Esophagus squamous epithelium (tissue), 5 donors: ENCODE data around the gene TEAD1. TPM values are rescaled to one million over a fixed set of nuclear protein-coding genes. Genes with fewer than 3 reads are reported as not detected.

Experiments
- DNase-seq: peaks from one replicate; lab custom pipeline; 2025; lab: John Stamatoyannopoulos, UW
- H3K27ac ChIP-seq, 4 donors: fragments of 200-600 bp; sonication (generic); one replicate each; pipeline ENCODE4 v1.5.1; 2016 to 2019; ENCODE audit warnings: mild to moderate bottlenecking in 1 of 4
- H3K27me3 ChIP-seq, 4 donors: fragments of 200-600 bp; sonication (generic); 1 replicate in 3 of 4; 2 replicates in 1 of 4; pipeline versions ENCODE4 v1.5.1 to v1.6.0; 2017 to 2021; ENCODE audit warnings: antibody characterized with exemption in 1 of 4
- H3K36me3 ChIP-seq, 3 donors: fragments of 200-600 bp; sonication (generic); one replicate each; pipeline ENCODE4 v1.5.1; 2016 to 2019
- H3K4me1 ChIP-seq, 3 donors: fragments of 200-600 bp; sonication (generic); one replicate each; pipeline ENCODE4 v1.5.1; 2017 to 2019
- H3K4me3 ChIP-seq, 4 donors: fragments of 200-600 bp; sonication (generic); 1 replicate in 3 of 4; 2 replicates in 1 of 4; pipeline ENCODE4 v1.5.1; 2016 to 2019; ENCODE audit warnings: mild to moderate bottlenecking in 2 of 4, moderate library complexity in 1 of 4
- H3K9me3 ChIP-seq, 3 donors: fragments of 200-600 bp; sonication (generic); one replicate each; pipeline ENCODE4 v1.5.1; 2016 to 2019
- POLR2A ChIP-seq, 4 donors: fragments of 450-650 bp; IDR thresholded peaks; one replicate each; pipeline ENCODE4 v1.6.1; 2017; ENCODE audit warnings: antibody characterized with exemption in 4 of 4, mild to moderate bottlenecking in 4 of 4, moderate library complexity in 3 of 4
- WGBS, 2 donors: methylation state at CpG; one replicate each; pipeline ENCODE4 v1.1.5; 2018; 5-methylcytosine and 5-hydroxymethylcytosine counted together
- intact Hi-C: fragments of 100-400 bp; cut with DNase I; formaldehyde crosslinking; loops from one replicate; pipeline ENCODE4 v1.15.0; 2022
- total RNA-seq, 4 donors: library from RNA; depleted of rRNA; stranded (reverse); fragments of >200 nt; gene quantifications; one replicate each; pipeline ENCODE4 v1.1.0, GENCODE V29; 2016
- TF ChIP-seq, protein P1 (sequence below), 6 experiments: fragments of 450-650 bp in 4 of 6; fragments of 200-600 bp in 2 of 6; sonication (generic) in 2 of 6; IDR thresholded peaks; one replicate each; pipeline ENCODE4 v1.5.1; 2016 to 2019; ENCODE audit warnings: antibody characterized with exemption in 6 of 6, mild to moderate bottlenecking in 4 of 6, moderate library complexity in 4 of 6
- donor health status: DM: yes; HTN: yes; CAD: no.

Gene TEAD1
- total RNA-seq, 4 donors from 2014 or later, result 33.3 to 75.2 (median 49.8) TPM

- intact Hi-C loops, result no loop called here
- TF ChIP-seq, protein P1, sequence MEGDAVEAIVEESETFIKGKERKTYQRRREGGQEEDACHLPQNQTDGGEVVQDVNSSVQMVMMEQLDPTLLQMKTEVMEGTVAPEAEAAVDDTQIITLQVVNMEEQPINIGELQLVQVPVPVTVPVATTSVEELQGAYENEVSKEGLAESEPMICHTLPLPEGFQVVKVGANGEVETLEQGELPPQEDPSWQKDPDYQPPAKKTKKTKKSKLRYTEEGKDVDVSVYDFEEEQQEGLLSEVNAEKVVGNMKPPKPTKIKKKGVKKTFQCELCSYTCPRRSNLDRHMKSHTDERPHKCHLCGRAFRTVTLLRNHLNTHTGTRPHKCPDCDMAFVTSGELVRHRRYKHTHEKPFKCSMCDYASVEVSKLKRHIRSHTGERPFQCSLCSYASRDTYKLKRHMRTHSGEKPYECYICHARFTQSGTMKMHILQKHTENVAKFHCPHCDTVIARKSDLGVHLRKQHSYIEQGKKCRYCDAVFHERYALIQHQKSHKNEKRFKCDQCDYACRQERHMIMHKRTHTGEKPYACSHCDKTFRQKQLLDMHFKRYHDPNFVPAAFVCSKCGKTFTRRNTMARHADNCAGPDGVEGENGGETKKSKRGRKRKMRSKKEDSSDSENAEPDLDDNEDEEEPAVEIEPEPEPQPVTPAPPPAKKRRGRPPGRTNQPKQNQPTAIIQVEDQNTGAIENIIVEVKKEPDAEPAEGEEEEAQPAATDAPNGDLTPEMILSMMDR (IDR thresholded peaks at IDR 0.05), result no peak
- no peak for TF ChIP-seq POLR2A (IDR thresholded peaks at IDR 0.05)
- 69 to 72% methylated on average over 2 of the region's 2 CpGs for whole genome bisulfite sequencing, 2 donors
- peak overlapping the region in 3 of 4 donors; percentile 25 to 67 (median 63) for H3K27ac ChIP-seq
- DNase-seq, result no peak
- H3K4me1 ChIP-seq, result peaks cover 7 to 39% (median 21%) of the 10 kb centered on the region in 3 donors
- peaks cover 0 to 3% (median 0%) of the 10 kb centered on the region in 3 donors for H3K36me3 ChIP-seq
- no peaks in the 10 kb centered on the region for H3K9me3 ChIP-seq
- no peaks in the 10 kb centered on the region for H3K27me3 ChIP-seq
- H3K4me3 ChIP-seq, result no peak overlapping the region
Measured at GRCh38 chr11:12771875-12772274, 97.7 kb downstream of the TEAD1 start.

DNA sequence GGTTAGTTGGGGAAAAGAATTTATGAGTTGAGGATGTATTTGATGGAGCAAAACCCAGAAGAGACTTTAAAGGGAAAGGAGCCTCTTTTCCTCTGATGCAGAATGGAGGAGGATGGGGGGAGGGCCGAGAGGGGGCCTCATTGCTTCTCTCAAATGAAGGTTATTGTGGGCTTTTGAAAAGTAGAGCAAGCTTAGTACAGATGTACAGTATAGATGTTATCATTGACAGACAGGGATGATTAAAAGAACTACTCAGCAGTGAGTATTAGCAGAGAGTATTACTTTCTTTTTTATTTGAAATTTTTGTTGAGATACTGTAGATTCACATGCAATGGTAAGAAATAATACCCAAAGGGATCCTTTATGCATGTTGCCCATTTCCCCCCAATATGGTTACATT lies 98.1 kb downstream of the TEAD1 start:
- H3K4me1 ChIP-seq, result peaks cover 7 to 39% (median 21%) of the 10 kb centered on the region in 3 donors
- H3K27ac ChIP-seq, result no peak overlapping the region
- no peak for DNase-seq
- no peaks in the 10 kb centered on the region for H3K36me3 ChIP-seq
- no peaks in the 10 kb centered on the region for H3K9me3 ChIP-seq
- no peak overlapping the region for H3K4me3 ChIP-seq
- no peaks in the 10 kb centered on the region for H3K27me3 ChIP-seq
- intact Hi-C loops, result no loop called here
- no peak for TF ChIP-seq POLR2A (IDR thresholded peaks at IDR 0.05)
- TF ChIP-seq, protein P1 (IDR thresholded peaks at IDR 0.05), result no peak
- 59 to 86% methylated on average over 1 of the region's 1 CpG for WGBS, 2 donors

DNA sequence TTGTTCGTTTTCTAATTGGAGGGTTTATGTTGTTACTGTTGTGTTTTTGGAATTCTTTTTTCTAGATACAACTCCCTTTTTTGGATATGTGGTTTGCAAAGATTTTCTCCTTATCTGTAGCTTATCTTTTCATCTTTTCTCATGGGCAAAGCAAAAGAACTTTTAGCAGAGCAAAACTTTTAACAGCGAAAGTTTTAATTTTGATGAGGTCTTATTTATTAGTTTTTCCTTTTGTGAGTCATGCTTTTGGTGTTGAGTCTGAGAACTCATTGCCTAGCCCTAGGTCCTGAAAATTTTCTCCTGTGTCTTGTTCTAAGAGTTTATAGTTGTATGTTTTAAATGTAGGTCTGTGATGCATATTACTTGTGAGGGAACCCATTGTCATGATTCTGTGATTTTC lies 99.4 kb downstream of the TEAD1 start:
- intact Hi-C loops, result no loop called here
- 74 to 78% methylated on average over 2 of the region's 2 CpGs for WGBS, 2 donors
- Histone ChIP-seq H3K27me3 (no peaks in the 10 kb centered on the region), H3K36me3 (no peaks in the 10 kb centered on the region), H3K4me1 (peaks cover 7 to 47% (median 21%) of the 10 kb centered on the region in 3 donors), H3K9me3 (no peaks in the 10 kb centered on the region), H3K4me3 (no peak overlapping the region), H3K27ac (no peak overlapping the region)
- no peak for TF ChIP-seq POLR2A (IDR thresholded peaks at IDR 0.05)
- TF ChIP-seq, protein P1 (IDR thresholded peaks at IDR 0.05), result no peak
- no peak for DNase-seq

GRCh38 chr11:12775955-12776354 lies 101.7 kb downstream of the TEAD1 start:
- no peak for DNase-seq
- intact Hi-C loops, result no loop called here
- no peak for TF ChIP-seq POLR2A (IDR thresholded peaks at IDR 0.05)
- TF ChIP-seq, protein P1 (IDR thresholded peaks at IDR 0.05), result no peak
- Histone ChIP-seq H3K4me1 (peaks cover 7 to 30% (median 10%) of the 10 kb centered on the region in 3 donors), H3K9me3 (no peaks in the 10 kb centered on the region), H3K27me3 (no peaks in the 10 kb centered on the region), H3K27ac (no peak overlapping the region), H3K36me3 (no peaks in the 10 kb centered on the region), H3K4me3 (no peak overlapping the region)
- WGBS, 2 donors, result 92 to 97% methylated on average over 10 of the region's 10 CpGs

DNA sequence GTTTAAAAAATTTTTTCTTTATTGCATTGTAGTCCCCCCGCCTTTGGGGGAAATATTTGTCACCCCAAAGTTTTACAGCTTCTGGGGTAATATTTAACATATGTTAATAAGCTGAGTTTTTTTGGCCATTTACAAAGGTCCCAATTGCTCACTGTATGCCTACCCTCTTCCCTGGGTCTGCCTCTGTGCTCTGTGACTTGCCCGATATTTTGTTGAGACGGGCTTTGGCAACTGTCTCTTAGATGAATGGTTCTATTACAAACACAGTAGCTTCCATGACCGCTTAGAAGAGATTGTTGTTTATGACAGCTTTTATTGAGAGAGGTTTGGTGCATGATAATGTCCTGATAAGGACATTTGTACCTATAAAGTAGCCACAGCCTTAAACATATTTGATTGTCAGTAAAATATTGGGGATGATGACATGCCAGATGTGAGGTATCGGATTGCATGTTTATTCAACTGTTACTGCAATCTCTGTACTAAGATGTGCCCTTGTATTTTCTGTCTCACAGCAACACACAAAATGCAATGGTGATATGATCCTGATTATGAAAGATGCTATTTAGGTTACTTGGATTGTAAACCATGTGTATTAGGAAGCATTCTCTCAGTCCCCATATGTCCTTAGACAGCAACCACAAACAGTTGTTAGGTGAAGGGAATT lies 103.1 kb downstream of the TEAD1 start:
- Histone ChIP-seq H3K9me3 (no peaks in the 10 kb centered on the region), H3K4me3 (no peak overlapping the region), H3K27ac (peak overlapping the region in 3 of 4 donors; percentile 2 to 38 (median 14)), H3K4me1 (peaks cover 0 to 16% (median 0%) of the 10 kb centered on the region in 3 donors), H3K27me3 (no peaks in the 10 kb centered on the region), H3K36me3 (no peaks in the 10 kb centered on the region)
- intact Hi-C loops, result no loop called here
- TF ChIP-seq, protein P1 (IDR thresholded peaks at IDR 0.05), result no peak
- no peak for TF ChIP-seq POLR2A (IDR thresholded peaks at IDR 0.05)
- WGBS, 2 donors, result 84 to 86% methylated on average over 5 of the region's 5 CpGs
- no peak for DNase-seq
